Uterus (tissue), 4 donors: ENCODE results near the gene ASIC2. TPM values are rescaled to one million over a fixed set of nuclear protein-coding genes. Genes with fewer than 3 reads are reported as not detected.

Experiments
- DNase-seq, 2 donors: peaks; one replicate each; pipeline ENCODE4 v3.0.0-alpha.2; 2019 to 2020
- H3K27ac ChIP-seq, 2 donors: fragments of 200-600 bp; sonication (generic); 1 replicate in 1 of 2; 2 replicates in 1 of 2; pipeline ENCODE4 v1.5.1; 2016 to 2018
- H3K27me3 ChIP-seq, 2 donors: fragments of 200-600 bp; sonication (generic); one replicate each; pipeline ENCODE4 v1.5.1; 2018 to 2019; ENCODE audit warnings: control low read depth in 1 of 2
- H3K36me3 ChIP-seq, 2 donors: fragments of 200-600 bp; sonication (generic); one replicate each; pipeline ENCODE4 v1.5.1; 2019; ENCODE audit warnings: control low read depth in 1 of 2
- H3K4me1 ChIP-seq, 2 donors: fragments of 200-600 bp; sonication (generic); one replicate each; pipeline ENCODE4 v1.5.1; 2018 to 2019; ENCODE audit warnings: control low read depth in 1 of 2
- H3K4me3 ChIP-seq, 2 donors: fragments of 200-600 bp; sonication (generic); 1 replicate in 1 of 2; 2 replicates in 1 of 2; pipeline ENCODE4 v1.5.1; 2018 to 2019; ENCODE audit warnings: mild to moderate bottlenecking in 1 of 2
- H3K9me3 ChIP-seq, 2 donors: fragments of 200-600 bp; sonication (generic); one replicate each; pipeline ENCODE4 v1.5.1; 2019; ENCODE audit warnings: control low read depth in 1 of 2
- POLR2A ChIP-seq, 2 donors: fragments of 450-650 bp; IDR thresholded peaks; one replicate each; pipeline ENCODE4 v1.6.1; 2016; ENCODE audit warnings: antibody characterized with exemption in 2 of 2, mild to moderate bottlenecking in 1 of 2, moderate library complexity in 1 of 2
- intact Hi-C: fragments of 100-400 bp; cut with DNase I; formaldehyde crosslinking; loops from one replicate; pipeline ENCODE4 v1.15.1; 2023; ENCODE audit warnings: low total_unique reads
- total RNA-seq, 4 donors: library from RNA; depleted of rRNA in 3 of 4; stranded (reverse); fragments of >200 nt in 3 of 4; gene quantifications; one replicate each; pipeline versions ENCODE4 v1.1.0 to v1.2.4, GENCODE V29; 2014 to 2023
- TF ChIP-seq, protein P1 (sequence below), 4 experiments: fragments of 200-600 bp in 2 of 4; fragments of 450-650 bp in 2 of 4; sonication (generic) in 2 of 4; IDR thresholded peaks; one replicate each; pipeline ENCODE4 v1.5.1; 2016 to 2019; ENCODE audit warnings: antibody characterized with exemption in 4 of 4, mild to moderate bottlenecking in 2 of 4, moderate library complexity in 1 of 4
- donor health status: DM: yes; HTN: yes; CAD: no.

The ASIC2 gene
- total RNA-seq, 4 donors from 2014 or later = 1.2 to 1.4 TPM; not detected in 2

DNA sequence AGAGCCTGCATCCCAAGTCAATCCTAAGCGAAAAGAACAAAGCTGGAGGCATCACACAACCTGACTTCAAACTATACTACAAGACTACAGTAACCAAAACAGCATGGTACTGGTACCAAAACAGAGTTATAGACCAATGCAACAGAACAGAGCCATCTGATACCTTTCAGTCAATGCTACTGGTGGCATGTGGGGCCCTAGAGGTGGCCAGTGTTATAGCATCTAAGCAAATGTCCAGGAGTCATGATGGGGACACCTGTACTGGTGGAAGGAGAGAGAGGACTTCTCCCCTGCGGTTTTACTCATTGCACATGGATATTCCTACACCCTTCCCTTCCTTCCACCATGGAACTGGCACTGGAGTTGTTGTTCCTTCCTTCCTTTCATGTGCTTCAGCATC is 6.0 kb upstream of the ASIC2 start:
- DNase-seq = no peak
- Histone ChIP-seq H3K27ac (no peak overlapping the region), H3K4me1 (no peaks in the 10 kb centered on the region), H3K9me3 (no peaks in the 10 kb centered on the region), H3K36me3 (no peaks in the 10 kb centered on the region), H3K27me3 (no peaks in the 10 kb centered on the region), H3K4me3 (no peak overlapping the region)
- no peak for TF ChIP-seq POLR2A (IDR thresholded peaks at IDR 0.05)
- TF ChIP-seq, protein P1, sequence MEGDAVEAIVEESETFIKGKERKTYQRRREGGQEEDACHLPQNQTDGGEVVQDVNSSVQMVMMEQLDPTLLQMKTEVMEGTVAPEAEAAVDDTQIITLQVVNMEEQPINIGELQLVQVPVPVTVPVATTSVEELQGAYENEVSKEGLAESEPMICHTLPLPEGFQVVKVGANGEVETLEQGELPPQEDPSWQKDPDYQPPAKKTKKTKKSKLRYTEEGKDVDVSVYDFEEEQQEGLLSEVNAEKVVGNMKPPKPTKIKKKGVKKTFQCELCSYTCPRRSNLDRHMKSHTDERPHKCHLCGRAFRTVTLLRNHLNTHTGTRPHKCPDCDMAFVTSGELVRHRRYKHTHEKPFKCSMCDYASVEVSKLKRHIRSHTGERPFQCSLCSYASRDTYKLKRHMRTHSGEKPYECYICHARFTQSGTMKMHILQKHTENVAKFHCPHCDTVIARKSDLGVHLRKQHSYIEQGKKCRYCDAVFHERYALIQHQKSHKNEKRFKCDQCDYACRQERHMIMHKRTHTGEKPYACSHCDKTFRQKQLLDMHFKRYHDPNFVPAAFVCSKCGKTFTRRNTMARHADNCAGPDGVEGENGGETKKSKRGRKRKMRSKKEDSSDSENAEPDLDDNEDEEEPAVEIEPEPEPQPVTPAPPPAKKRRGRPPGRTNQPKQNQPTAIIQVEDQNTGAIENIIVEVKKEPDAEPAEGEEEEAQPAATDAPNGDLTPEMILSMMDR (IDR thresholded peaks at IDR 0.05) = no peak
- intact Hi-C loops = no loop called here

DNA sequence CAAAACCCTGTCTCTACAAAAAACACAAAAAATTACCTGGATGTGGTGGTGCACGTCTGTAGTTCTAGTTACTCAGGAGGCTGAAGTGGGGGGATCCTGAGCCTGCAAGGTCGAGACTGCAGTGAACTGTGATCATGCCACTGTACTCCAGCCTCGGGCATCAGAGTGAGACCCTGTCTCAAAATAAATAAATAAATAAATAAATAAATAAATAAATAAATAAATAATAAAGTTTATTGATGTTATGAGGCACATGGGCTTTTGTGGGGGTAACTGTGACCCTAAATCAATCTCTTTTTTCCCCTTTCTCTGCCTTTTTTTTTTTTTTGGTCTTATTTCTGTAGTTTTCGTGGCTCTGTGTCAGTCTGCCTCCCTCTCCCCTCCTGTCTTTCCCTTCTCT is 4.5 kb upstream of the ASIC2 start:
- H3K36me3 ChIP-seq = no peaks in the 10 kb centered on the region
- peaks cover 0 to 7% of the 10 kb centered on the region in 2 donors for H3K4me1 ChIP-seq
- no peak overlapping the region for H3K4me3 ChIP-seq
- TF ChIP-seq, protein P1 (IDR thresholded peaks at IDR 0.05) = no peak
- TF ChIP-seq POLR2A (IDR thresholded peaks at IDR 0.05) = no peak
- no peak overlapping the region for H3K27ac ChIP-seq
- no peaks in the 10 kb centered on the region for H3K9me3 ChIP-seq
- intact Hi-C loops = no loop called here
- DNase-seq = no peak
- H3K27me3 ChIP-seq = no peaks in the 10 kb centered on the region

DNA sequence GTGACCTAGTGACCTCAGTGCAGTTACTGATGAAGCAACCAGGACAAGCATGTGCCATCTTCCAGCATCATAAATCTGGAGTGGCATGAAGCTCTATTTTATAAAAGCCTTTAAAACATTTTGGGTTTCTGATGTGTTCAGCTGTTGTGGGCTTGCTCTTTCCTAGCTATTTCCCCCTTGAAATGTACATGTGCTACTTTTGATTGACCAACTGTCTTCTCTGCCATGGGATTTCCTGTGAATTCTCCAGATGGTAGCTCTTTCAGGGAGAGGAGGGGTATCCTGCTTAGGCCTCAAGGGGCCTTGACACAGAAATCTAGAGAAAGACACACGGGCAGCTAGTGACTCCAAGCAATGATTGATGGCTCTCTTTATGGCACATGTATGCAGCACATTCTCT is 1.9 kb upstream of the ASIC2 start:
- Histone ChIP-seq H3K4me1 (peaks cover 0 to 8% of the 10 kb centered on the region in 2 donors), H3K9me3 (no peaks in the 10 kb centered on the region), H3K27ac (no peak overlapping the region), H3K4me3 (no peak overlapping the region), H3K27me3 (no peaks in the 10 kb centered on the region), H3K36me3 (no peaks in the 10 kb centered on the region)
- DNase-seq = no peak
- intact Hi-C loops = no loop called here
- TF ChIP-seq POLR2A (IDR thresholded peaks at IDR 0.05) = no peak
- TF ChIP-seq, protein P1 (IDR thresholded peaks at IDR 0.05) = no peak

DNA sequence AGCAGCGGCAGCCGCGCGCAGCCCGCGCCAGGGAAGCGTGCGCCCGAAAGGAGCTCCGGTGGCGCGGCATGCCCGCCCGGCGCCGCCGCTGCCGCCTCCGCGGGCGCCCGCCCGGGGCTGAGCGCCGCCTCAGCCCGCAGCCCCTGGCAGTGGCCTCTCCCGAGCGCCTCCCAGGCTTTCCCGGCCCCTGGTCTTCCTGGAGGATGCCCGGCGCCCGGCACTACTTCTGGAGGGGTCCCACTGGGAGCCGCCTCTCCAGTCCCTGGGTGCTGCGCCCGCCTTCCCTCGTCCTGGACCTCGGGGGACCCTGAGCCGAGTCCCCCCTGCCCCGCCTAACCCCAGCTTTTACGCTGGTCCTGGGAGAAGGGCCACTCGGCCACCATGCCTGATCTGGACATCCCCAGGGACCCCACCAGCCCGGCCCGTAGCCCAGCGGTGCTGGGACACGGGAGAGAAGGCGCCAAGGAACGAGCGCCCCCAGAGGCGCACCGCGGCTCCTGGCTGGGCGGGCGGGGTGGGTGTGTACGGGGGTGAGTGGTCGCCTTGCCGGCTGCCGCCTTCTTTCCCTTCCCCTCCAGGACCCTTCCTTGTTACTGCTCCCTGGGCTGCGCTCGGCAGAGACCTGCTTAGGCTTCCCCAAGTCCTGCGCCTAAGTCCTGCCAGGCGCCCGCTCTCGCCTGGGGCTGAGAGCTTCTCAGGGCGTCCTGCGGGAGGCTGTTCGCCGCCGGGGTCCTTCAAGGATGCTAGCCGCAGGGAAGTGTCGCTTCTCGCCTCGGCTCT is 704 bp downstream of the ASIC2 start:
- Histone ChIP-seq H3K36me3 (no peaks in the 10 kb centered on the region), H3K9me3 (no peaks in the 10 kb centered on the region), H3K4me1 (peaks cover 0 to 8% of the 10 kb centered on the region in 2 donors), H3K4me3 (peak overlapping the region; percentile 29 to 32), H3K27me3 (no peaks in the 10 kb centered on the region), H3K27ac (no peak overlapping the region)
- peak in 1 of 2 donors; percentile 14 for DNase-seq
- intact Hi-C loops = no loop called here
- TF ChIP-seq POLR2A (IDR thresholded peaks at IDR 0.05) = no peak
- TF ChIP-seq, protein P1 (IDR thresholded peaks at IDR 0.05) = peak in 2 of 4 experiments; percentile 26 to 37
